ENCODE results near the gene ODAD2.
"Not testable (repeated sequence)": the region's sequence is repeated elsewhere in the genome, so short reads cannot be mapped to it uniquely, and the experiment has no call there.

ODAD2 gene

GRCh38 chr10:27959093-27959715, 39.7 kb downstream of the ODAD2 start:
- DNase-seq (ENCODE audit: low read depth) = no peak

- not testable (repeated sequence) for DNase-seq (ENCODE audit: low read depth)
Observed at GRCh38 chr10:27958383-27958782, 40.5 kb downstream of the ODAD2 start.

GRCh38 chr10:27950242-27950564, 48.7 kb downstream of the ODAD2 start:
- DNase-seq (ENCODE audit: low read depth) = no peak

GRCh38 chr10:27949528-27950241, 49.2 kb downstream of the ODAD2 start:
- DNase-seq (ENCODE audit: low read depth) = no peak

- DNase-seq (ENCODE audit: low read depth) = no peak
Observed at GRCh38 chr10:27948186-27948585, 50.7 kb downstream of the ODAD2 start.

GRCh38 chr10:27947540-27947939, 51.3 kb downstream of the ODAD2 start:
- no peak for DNase-seq (ENCODE audit: low read depth)

GRCh38 chr10:27944005-27944404, 54.9 kb downstream of the ODAD2 start:
- DNase-seq (ENCODE audit: low read depth) = no peak

GRCh38 chr10:27914888-27915287, 84.0 kb downstream of the ODAD2 start:
- no peak for DNase-seq (ENCODE audit: low read depth)

- no peak for DNase-seq (ENCODE audit: low read depth)
Observed at GRCh38 chr10:27912231-27912630, 86.6 kb downstream of the ODAD2 start.

GRCh38 chr10:27911539-27911938, 87.3 kb downstream of the ODAD2 start:
- no peak for DNase-seq (ENCODE audit: low read depth)

GRCh38 chr10:27911011-27911410, 87.9 kb downstream of the ODAD2 start:
- DNase-seq (ENCODE audit: low read depth) = no peak

- no peak for DNase-seq (ENCODE audit: low read depth)
Observed at GRCh38 chr10:27908231-27908630, 90.6 kb downstream of the ODAD2 start.

GRCh38 chr10:27899485-27899884, 99.4 kb downstream of the ODAD2 start:
- not testable (repeated sequence) for DNase-seq (ENCODE audit: low read depth)

- DNase-seq (ENCODE audit: low read depth) = no peak
Observed at GRCh38 chr10:27899058-27899457, 99.8 kb downstream of the ODAD2 start.

- DNase-seq (ENCODE audit: low read depth) = no peak
Observed at GRCh38 chr10:27893358-27893954, 105.4 kb downstream of the ODAD2 start.

GRCh38 chr10:27890971-27891370, 107.9 kb downstream of the ODAD2 start:
- no peak for DNase-seq (ENCODE audit: low read depth)

- DNase-seq (ENCODE audit: low read depth) = no peak
Observed at GRCh38 chr10:27889518-27889917, 109.4 kb downstream of the ODAD2 start.

- no peak for DNase-seq (ENCODE audit: low read depth)
Observed at GRCh38 chr10:27884185-27884641, 114.7 kb downstream of the ODAD2 start.

- DNase-seq (ENCODE audit: low read depth) = no peak
Observed at GRCh38 chr10:27878281-27878680, 120.6 kb downstream of the ODAD2 start.

GRCh38 chr10:27865221-27865635, 133.7 kb downstream of the ODAD2 start:
- no peak for DNase-seq (ENCODE audit: low read depth)

GRCh38 chr10:27861781-27862180, 137.1 kb downstream of the ODAD2 start:
- no peak for DNase-seq (ENCODE audit: low read depth)

- no peak for DNase-seq (ENCODE audit: low read depth)
Observed at GRCh38 chr10:27857616-27858015, 141.3 kb downstream of the ODAD2 start.

- DNase-seq (ENCODE audit: low read depth) = no peak
Observed at GRCh38 chr10:27844223-27844622, 154.7 kb downstream of the ODAD2 start.
